HepG2 (cell line): ENCODE data around the gene NEAT1. TPM values are rescaled to one million over a fixed set of nuclear protein-coding genes. Genes with fewer than 3 reads are reported as not detected.

Experiments
- ELF1 ChIP-seq: sonication (generic); formaldehyde crosslinking; IDR thresholded peaks from 2 replicates; pipeline ENCODE4 v1.4.0; 2020; ENCODE audit warnings: missing genetic modification reagents
- ETS1 ChIP-seq: sonication (generic); formaldehyde crosslinking; IDR thresholded peaks from 2 replicates; pipeline ENCODE4 v1.4.0; 2020; ENCODE audit warnings: missing genetic modification reagents
- FOXA3 ChIP-seq: IDR thresholded peaks from 2 replicates; pipeline ENCODE4 v1.6.1; 2016; ENCODE audit warnings: missing genetic modification reagents, missing compliant biosample characterization
- HDAC2 ChIP-seq: sonication (generic); formaldehyde crosslinking; IDR thresholded peaks from 2 replicates; pipeline ENCODE4 v1.4.0; 2020; ENCODE audit warnings: missing genetic modification reagents
- HOXD1 ChIP-seq: sonication (generic); formaldehyde crosslinking; IDR thresholded peaks from 2 replicates; pipeline ENCODE4 v1.5.0; 2020; ENCODE audit warnings: missing genetic modification reagents
- KDM2A ChIP-seq: sonication (generic); formaldehyde crosslinking; IDR thresholded peaks from 2 replicates; pipeline ENCODE4 v1.4.0; 2020; ENCODE audit warnings: low read depth, missing genetic modification reagents, borderline replicate concordance
- NCOA1 ChIP-seq: sonication (generic); formaldehyde crosslinking; IDR thresholded peaks from 2 replicates; pipeline ENCODE4 v1.9.0; 2021; ENCODE audit warnings: missing genetic modification reagents
- SOX13 ChIP-seq, 3 experiments: fragments of 450-650 bp in 1 of 3; sonication (generic) in 1 of 3; formaldehyde crosslinking in 1 of 3; IDR thresholded peaks in 2 of 3; conservative IDR thresholded peaks in 1 of 3; 2 replicates each; pipeline versions ENCODE4 v1.5.0 to v1.6.1; 2016 to 2020; ENCODE audit warnings: antibody characterized with exemption in 1 of 3, mild to moderate bottlenecking in 1 of 3, missing compliant biosample characterization in 1 of 3, missing genetic modification reagents in 1 of 3, moderate library complexity in 1 of 3
- SRSF1 ChIP-seq: fragments of 200-400 bp; formaldehyde crosslinking; optimal IDR thresholded peaks from 2 replicates; pipeline ENCODE3; 2017; ENCODE audit warnings: mild to moderate bottlenecking, low read depth, low read length, moderate library complexity
- ZBTB20 ChIP-seq: sonication (generic); formaldehyde crosslinking; IDR thresholded peaks from 2 replicates; pipeline ENCODE4 v1.8.1; 2023; ENCODE audit warnings: missing genetic modification reagents, low read depth, mild to moderate bottlenecking, borderline replicate concordance
- ZNF205 ChIP-seq: IDR thresholded peaks from 2 replicates; pipeline ENCODE4 v1.6.1; 2018; ENCODE audit warnings: missing biosample characterization, missing genetic modification reagents
- ZNF362 ChIP-seq: sonication (generic); formaldehyde crosslinking; IDR thresholded peaks from 2 replicates; pipeline ENCODE4 v1.4.0; 2020; ENCODE audit warnings: missing genetic modification reagents, mild to moderate bottlenecking, borderline replicate concordance
- ZNF770 ChIP-seq: sonication (generic); formaldehyde crosslinking; IDR thresholded peaks from 2 replicates; pipeline ENCODE4 v1.5.0; 2020; ENCODE audit warnings: mild to moderate bottlenecking, missing genetic modification reagents
- ZNF800 ChIP-seq: sonication (generic); formaldehyde crosslinking; IDR thresholded peaks from 2 replicates; pipeline ENCODE4 v1.4.0; 2020; ENCODE audit warnings: missing genetic modification reagents
- polyA plus RNA-seq, 8 experiments: library from polyadenylated mRNA; depleted of rRNA in 3 of 8; stranded (reverse) in 7 of 8; unstranded in 1 of 8; fragments of >200 nt; fragmentation: Illumina TruSeq in 4 of 8; extraction: Trizol in 4 of 8; gene quantifications; 2 replicates each; pipeline versions ENCODE4 v1.2.1 to v1.2.3, GENCODE V29; 2011 to 2016; ENCODE audit warnings: low read depth in 4 of 8, missing spikeins in 1 of 8, mixed read lengths in 1 of 8; ENCODE audit not compliant: insufficient read depth in 1 of 8
- total RNA-seq, 5 experiments: library from RNA; depleted of rRNA; stranded (reverse); fragments of >200 nt; fragmentation: Illumina TruSeq; extraction: Trizol; gene quantifications; 2 replicates each; pipeline ENCODE4 v1.2.3, GENCODE V29; 2016; ENCODE audit warnings: low read depth in 1 of 5

Gene NEAT1
- total and polyA plus RNA-seq, 2 of the 13 experiments (the other 11 are each of a cell fraction or from before 2014, with no cell fraction given), result 20.5 to 41.2 TPM

- no peak for TF ChIP-seq ELF1 (CRISPR knock-in tag)
- no peak for TF ChIP-seq SRSF1
- no peak for TF ChIP-seq ETS1 (CRISPR knock-in tag)
- TF ChIP-seq NCOA1 (CRISPR knock-in tag), result no peak
- no peak for TF ChIP-seq ZNF800 (CRISPR knock-in tag)
- peak; percentile 71 for TF ChIP-seq SOX13 (IDR thresholded peaks at IDR 0.05)
- TF ChIP-seq SOX13 (CRISPR knock-in tag; conservative IDR thresholded peaks at IDR 0.05 in 1 of 2, IDR thresholded peaks at IDR 0.05 in 1 of 2), result peak in 1 of 2 experiments; percentile 90; a peak in 2 of 4 replicates
- no peak for TF ChIP-seq HOXD1 (CRISPR knock-in tag)
- peak; percentile 61; the same call in 1 of the 2 replicates for TF ChIP-seq FOXA3
- peak; percentile 32; the same call in 1 of the 2 replicates for TF ChIP-seq HDAC2 (CRISPR knock-in tag)
- no peak for TF ChIP-seq ZBTB20 (CRISPR knock-in tag)
- TF ChIP-seq ZNF770, result no peak
- no peak for TF ChIP-seq KDM2A
- TF ChIP-seq ZNF362 (CRISPR knock-in tag), result no peak
- no peak for TF ChIP-seq ZNF205
Observed at GRCh38 chr11:65401803-65402248, 20.8 kb upstream of the NEAT1 start (continued).
